CD4-positive, CD25-positive, alpha-beta regulatory T cell (primary cell): ENCODE data around the gene IQCE. TPM values are rescaled to one million over a fixed set of nuclear protein-coding genes. Genes with fewer than 3 reads are reported as not detected.

Experiments
- ATAC-seq, 2 donors: fragments of 150-1000 bp; cut with Tn5 transposase; one replicate each; pipeline ENCODE4 v1.10.0; 2021; ENCODE audit warnings: low read depth in 2 of 2, moderate number of reproducible peaks in 2 of 2, moderate library complexity in 1 of 2
- DNase-seq, 3 donors: peaks; one replicate each; pipeline versions ENCODE4 v3.0.0 to v3.0.0-alpha.2; 2012 to 2022; ENCODE audit warnings: mixed read lengths in 1 of 3
- H3K27ac ChIP-seq: one replicate; pipeline ENCODE4 v1.7.0; 2013; ENCODE audit warnings: mild to moderate bottlenecking, low read length; ENCODE audit not compliant: insufficient read depth, poor library complexity, severe bottlenecking
- H3K27me3 ChIP-seq: one replicate; pipeline ENCODE4 v1.7.0; 2013; ENCODE audit warnings: low read length; ENCODE audit not compliant: control insufficient read depth, insufficient read depth
- H3K36me3 ChIP-seq: one replicate; pipeline ENCODE4 v1.7.0; 2013; ENCODE audit warnings: mild to moderate bottlenecking, low read length, moderate library complexity; ENCODE audit not compliant: control insufficient read depth, insufficient read depth
- H3K4me1 ChIP-seq: 2 replicates; pipeline ENCODE4 v1.7.0; 2013; ENCODE audit warnings: mild to moderate bottlenecking, low read length; ENCODE audit not compliant: insufficient read depth, control insufficient read depth, poor library complexity, severe bottlenecking
- H3K4me3 ChIP-seq: one replicate; pipeline ENCODE4 v1.7.0; 2013; ENCODE audit warnings: low read depth, mild to moderate bottlenecking, low read length, moderate library complexity
- H3K9me3 ChIP-seq, 2 experiments: 1 replicate in 1 of 2; 2 replicates in 1 of 2; pipeline ENCODE4 v1.7.0; 2013; ENCODE audit warnings: low read length in 2 of 2, mild to moderate bottlenecking in 1 of 2, moderate library complexity in 1 of 2; ENCODE audit not compliant: control insufficient read depth in 2 of 2
- H3K27ac Mint-ChIP-seq, 3 donors: one replicate each; pipeline ENCODE4 v1.8.0; 2020 to 2022; ENCODE audit warnings: mild to moderate bottlenecking in 3 of 3, mixed read lengths in 3 of 3, moderate library complexity in 2 of 3
- H3K27me3 Mint-ChIP-seq: one replicate; pipeline ENCODE4 v1.8.0; 2022; ENCODE audit warnings: mild to moderate bottlenecking, mixed read lengths
- H3K36me3 Mint-ChIP-seq: one replicate; pipeline ENCODE4 v1.8.0; 2020; ENCODE audit warnings: mixed read lengths
- H3K4me1 Mint-ChIP-seq, 4 donors: one replicate each; pipeline ENCODE4 v1.8.0; 2020 to 2022; ENCODE audit warnings: mixed read lengths in 4 of 4, mild to moderate bottlenecking in 1 of 4
- H3K4me3 Mint-ChIP-seq, 4 donors: one replicate each; pipeline ENCODE4 v1.8.0; 2020 to 2022; ENCODE audit warnings: mild to moderate bottlenecking in 4 of 4, mixed read lengths in 4 of 4, moderate library complexity in 3 of 4
- H3K9me3 Mint-ChIP-seq, 7 donors: one replicate each; pipeline ENCODE4 v1.8.0; 2020 to 2022; ENCODE audit warnings: mixed read lengths in 7 of 7, mild to moderate bottlenecking in 3 of 7, moderate library complexity in 2 of 7
- polyA plus RNA-seq, 4 donors: library from polyadenylated mRNA; unstranded; fragments of 300-500 nt; fragmentation: Illumina TruSeq; gene quantifications; one replicate each; pipeline ENCODE4 v1.2.3, GENCODE V29; 2021
- total RNA-seq: library from RNA; stranded (reverse); gene quantifications from one replicate; pipeline ENCODE4 v1.2.3, GENCODE V29; 2022

IQCE gene
- total and polyA plus RNA-seq, 5 donors from 2014 or later: 0.69 to 6.6 (median 1.00) TPM

GRCh38 chr7:2540641-2541051, 18.1 kb upstream of the IQCE start:
- Histone ChIP-seq H3K4me3 (no peak overlapping the region), H3K27ac (no peak overlapping the region), H3K4me1 (no peaks in the 10 kb centered on the region), H3K27me3 (no peaks in the 10 kb centered on the region), H3K36me3 (peaks cover 14% of the 10 kb centered on the region), H3K9me3 (no peaks in the 10 kb centered on the region)
- H3K4me1 Mint-ChIP-seq: no peaks in the 10 kb centered on the region
- DNase-seq (no peak), ATAC-seq (no peak)
- no peaks in the 10 kb centered on the region for H3K27me3 Mint-ChIP-seq
- peak overlapping the region in 1 of 4 donors; percentile 58 for H3K4me3 Mint-ChIP-seq
- H3K27ac Mint-ChIP-seq: no peak overlapping the region
- H3K9me3 Mint-ChIP-seq: peaks cover 0 to 10% (median 0%) of the 10 kb centered on the region in 7 donors
- H3K36me3 Mint-ChIP-seq: no peaks in the 10 kb centered on the region

- H3K36me3 Mint-ChIP-seq: no peaks in the 10 kb centered on the region
- no peak overlapping the region for H3K27ac Mint-ChIP-seq
- DNase-seq (no peak), ATAC-seq (no peak)
- peaks cover 0 to 10% (median 0%) of the 10 kb centered on the region in 7 donors for H3K9me3 Mint-ChIP-seq
- H3K9me3 ChIP-seq: no peaks in the 10 kb centered on the region
- no peaks in the 10 kb centered on the region for H3K4me1 Mint-ChIP-seq
- H3K4me1 ChIP-seq: no peaks in the 10 kb centered on the region
- H3K27ac ChIP-seq: no peak overlapping the region
- H3K4me3 ChIP-seq: no peak overlapping the region
- peaks cover 21% of the 10 kb centered on the region for H3K36me3 ChIP-seq
- H3K4me3 Mint-ChIP-seq: no peak overlapping the region
- H3K27me3 ChIP-seq: no peaks in the 10 kb centered on the region
- H3K27me3 Mint-ChIP-seq: no peaks in the 10 kb centered on the region
Measured at GRCh38 chr7:2541291-2542010, 17.3 kb upstream of the IQCE start.

GRCh38 chr7:2542011-2542915, 16.5 kb upstream of the IQCE start:
- H3K9me3 Mint-ChIP-seq: peaks cover 0 to 10% (median 0%) of the 10 kb centered on the region in 7 donors
- no peaks in the 10 kb centered on the region for H3K27me3 Mint-ChIP-seq
- peak overlapping the region in 1 of 3 donors; percentile 66 for H3K27ac Mint-ChIP-seq
- H3K4me1 Mint-ChIP-seq: no peaks in the 10 kb centered on the region
- H3K36me3 Mint-ChIP-seq: no peaks in the 10 kb centered on the region
- DNase-seq: peak in 1 of 3 donors; percentile 21
- peaks cover 27% of the 10 kb centered on the region for H3K36me3 ChIP-seq
- no peak overlapping the region for H3K27ac ChIP-seq
- H3K27me3 ChIP-seq: no peaks in the 10 kb centered on the region
- no peaks in the 10 kb centered on the region for H3K9me3 ChIP-seq
- no peak overlapping the region for H3K4me3 Mint-ChIP-seq
- H3K4me3 ChIP-seq: no peak overlapping the region
- no peak for ATAC-seq
- no peaks in the 10 kb centered on the region for H3K4me1 ChIP-seq

- Mint-ChIP-seq H3K27ac (peak overlapping the region in 1 of 3 donors; percentile 38), H3K36me3 (peaks cover 2% of the 10 kb centered on the region), H3K9me3 (peaks cover 0 to 8% (median 0%) of the 10 kb centered on the region in 7 donors), H3K4me1 (peaks cover 0 to 2% (median under 1%) of the 10 kb centered on the region in 4 donors), H3K27me3 (no peaks in the 10 kb centered on the region), H3K4me3 (peak overlapping the region in 3 of 4 donors; percentile 24 to 69 (median 38))
- no peak overlapping the region for H3K4me3 ChIP-seq
- peaks cover 36% of the 10 kb centered on the region for H3K36me3 ChIP-seq
- no peaks in the 10 kb centered on the region for H3K27me3 ChIP-seq
- no peak for DNase-seq
- H3K9me3 ChIP-seq: no peaks in the 10 kb centered on the region
- no peaks in the 10 kb centered on the region for H3K4me1 ChIP-seq
- ATAC-seq: no peak
- no peak overlapping the region for H3K27ac ChIP-seq
Measured at GRCh38 chr7:2542916-2543871, 15.6 kb upstream of the IQCE start.

- H3K27ac Mint-ChIP-seq: no peak overlapping the region
- Histone ChIP-seq H3K4me3 (no peak overlapping the region), H3K4me1 (peaks cover 2% of the 10 kb centered on the region), H3K27me3 (no peaks in the 10 kb centered on the region), H3K9me3 (no peaks in the 10 kb centered on the region), H3K27ac (no peak overlapping the region), H3K36me3 (peaks cover 36% of the 10 kb centered on the region)
- H3K4me1 Mint-ChIP-seq: peaks cover 0 to 8% (median 5%) of the 10 kb centered on the region in 4 donors
- peaks cover 0 to 8% (median 0%) of the 10 kb centered on the region in 7 donors for H3K9me3 Mint-ChIP-seq
- DNase-seq (no peak), ATAC-seq (no peak)
- peak overlapping the region in 2 of 4 donors; percentile 38 to 43 for H3K4me3 Mint-ChIP-seq
- H3K36me3 Mint-ChIP-seq: peaks cover 8% of the 10 kb centered on the region
- H3K27me3 Mint-ChIP-seq: no peaks in the 10 kb centered on the region
Measured at GRCh38 chr7:2544541-2545188, 14.1 kb upstream of the IQCE start.

- no peak overlapping the region for H3K4me3 ChIP-seq
- DNase-seq: no peak
- Mint-ChIP-seq H3K27me3 (no peaks in the 10 kb centered on the region), H3K4me3 (peak overlapping the region in 1 of 4 donors; percentile 44), H3K27ac (no peak overlapping the region), H3K9me3 (peaks cover 0 to 8% (median 0%) of the 10 kb centered on the region in 7 donors), H3K36me3 (peaks cover 10% of the 10 kb centered on the region), H3K4me1 (peaks cover 0 to 16% (median 11%) of the 10 kb centered on the region in 4 donors)
- no peak for ATAC-seq
- H3K27me3 ChIP-seq: no peaks in the 10 kb centered on the region
- peaks cover 36% of the 10 kb centered on the region for H3K36me3 ChIP-seq
- H3K27ac ChIP-seq: no peak overlapping the region
- peaks cover 5% of the 10 kb centered on the region for H3K4me1 ChIP-seq
- H3K9me3 ChIP-seq: no peaks in the 10 kb centered on the region
Measured at GRCh38 chr7:2545746-2546425, 12.9 kb upstream of the IQCE start.
